Measurements from ENCODE around the gene FYN.
A peak's percentile ranks its signal among the peaks of the same experiment; 100 is the strongest.

The FYN gene

DNA sequence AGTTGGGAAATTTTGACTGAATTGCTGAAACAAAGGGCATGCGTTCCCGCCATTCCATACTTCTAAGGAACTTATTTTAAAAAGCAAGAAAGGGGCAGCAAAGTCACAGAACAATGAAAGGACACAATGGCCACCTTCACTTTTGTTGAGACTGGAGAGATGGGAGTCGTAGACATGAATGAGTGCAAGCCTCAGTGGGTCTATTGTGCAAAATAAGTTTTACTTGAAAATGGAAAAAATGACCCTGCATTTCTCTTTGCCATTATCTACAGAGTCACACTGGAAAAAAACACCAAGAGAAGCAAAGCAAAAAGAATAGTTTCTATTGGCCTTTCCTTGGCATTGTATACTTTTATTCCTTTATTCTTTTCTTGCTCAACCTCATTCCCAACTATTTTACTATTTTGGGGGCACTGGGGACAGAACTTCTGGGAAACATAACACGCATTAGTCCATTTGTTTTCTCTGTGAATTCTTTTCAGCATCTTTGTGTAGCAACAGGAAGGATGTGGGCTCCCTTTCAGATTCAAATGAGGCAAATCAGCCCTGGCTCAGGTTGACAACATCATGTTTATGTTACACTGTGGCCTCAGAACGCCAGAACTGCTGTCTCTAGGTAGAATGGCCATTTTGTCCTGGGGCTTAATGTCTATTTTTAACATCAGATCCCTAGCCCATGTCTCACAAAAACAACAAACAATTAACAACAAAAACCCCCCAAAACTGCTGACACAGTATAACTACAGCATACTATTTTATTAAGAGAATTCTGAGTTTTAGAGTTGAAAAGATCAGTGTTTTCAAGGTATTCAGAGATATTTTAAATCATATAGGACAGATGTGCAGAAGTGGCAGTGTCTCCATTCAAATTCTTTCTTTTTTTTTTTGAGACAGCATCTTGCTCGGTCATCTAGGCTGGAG is 122.2 kb downstream of the FYN start:
- TF ChIP-seq, protein P1, sequence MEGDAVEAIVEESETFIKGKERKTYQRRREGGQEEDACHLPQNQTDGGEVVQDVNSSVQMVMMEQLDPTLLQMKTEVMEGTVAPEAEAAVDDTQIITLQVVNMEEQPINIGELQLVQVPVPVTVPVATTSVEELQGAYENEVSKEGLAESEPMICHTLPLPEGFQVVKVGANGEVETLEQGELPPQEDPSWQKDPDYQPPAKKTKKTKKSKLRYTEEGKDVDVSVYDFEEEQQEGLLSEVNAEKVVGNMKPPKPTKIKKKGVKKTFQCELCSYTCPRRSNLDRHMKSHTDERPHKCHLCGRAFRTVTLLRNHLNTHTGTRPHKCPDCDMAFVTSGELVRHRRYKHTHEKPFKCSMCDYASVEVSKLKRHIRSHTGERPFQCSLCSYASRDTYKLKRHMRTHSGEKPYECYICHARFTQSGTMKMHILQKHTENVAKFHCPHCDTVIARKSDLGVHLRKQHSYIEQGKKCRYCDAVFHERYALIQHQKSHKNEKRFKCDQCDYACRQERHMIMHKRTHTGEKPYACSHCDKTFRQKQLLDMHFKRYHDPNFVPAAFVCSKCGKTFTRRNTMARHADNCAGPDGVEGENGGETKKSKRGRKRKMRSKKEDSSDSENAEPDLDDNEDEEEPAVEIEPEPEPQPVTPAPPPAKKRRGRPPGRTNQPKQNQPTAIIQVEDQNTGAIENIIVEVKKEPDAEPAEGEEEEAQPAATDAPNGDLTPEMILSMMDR (IDR thresholded peaks at IDR 0.05; ENCODE audit: extremely low read depth, insufficient read depth, missing control alignments) = no peak
- in situ Hi-C loops (cut with MboI; ENCODE audit: low pct_unique_long_range_greater_than_20kb, low sequenced_read_pairs, unreplicated experiment) = no loop called here
- peak; percentile 31 for DNase-seq (ENCODE audit: low spot score)

- TF ChIP-seq, protein P1 (IDR thresholded peaks at IDR 0.05; ENCODE audit: extremely low read depth, insufficient read depth, missing control alignments) = no peak
- in situ Hi-C loops (cut with MboI; ENCODE audit: low pct_unique_long_range_greater_than_20kb, low sequenced_read_pairs, unreplicated experiment) = no loop called here
- no peak for DNase-seq (ENCODE audit: low spot score)
These were observed 123.1 kb downstream of the FYN start for GRCh38 chr6:111750153-111750552.

DNA sequence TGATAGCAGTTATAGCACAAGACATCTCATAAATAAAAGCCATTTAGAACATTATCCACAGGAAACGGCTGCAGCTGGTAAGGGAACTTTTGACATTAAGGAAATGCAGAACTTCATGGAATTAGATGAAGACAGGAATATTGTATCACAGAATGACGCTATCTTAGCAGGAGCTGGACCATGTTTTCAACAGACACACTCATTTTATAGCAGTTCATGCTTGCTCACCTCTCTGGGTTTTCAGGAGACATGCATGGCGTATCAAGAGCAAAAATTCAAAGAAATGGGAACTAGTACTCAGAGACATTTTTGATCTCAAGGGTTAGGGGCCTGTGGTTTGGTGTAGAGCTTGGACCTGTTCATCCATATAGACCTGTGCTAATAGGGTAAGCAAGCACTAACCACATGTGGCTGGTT is 125.0 kb downstream of the FYN start:
- TF ChIP-seq, protein P1 (IDR thresholded peaks at IDR 0.05; ENCODE audit: extremely low read depth, insufficient read depth, missing control alignments) = no peak
- DNase-seq (ENCODE audit: low spot score) = no peak
- in situ Hi-C loops (cut with MboI; ENCODE audit: low pct_unique_long_range_greater_than_20kb, low sequenced_read_pairs, unreplicated experiment) = no loop called here

DNA sequence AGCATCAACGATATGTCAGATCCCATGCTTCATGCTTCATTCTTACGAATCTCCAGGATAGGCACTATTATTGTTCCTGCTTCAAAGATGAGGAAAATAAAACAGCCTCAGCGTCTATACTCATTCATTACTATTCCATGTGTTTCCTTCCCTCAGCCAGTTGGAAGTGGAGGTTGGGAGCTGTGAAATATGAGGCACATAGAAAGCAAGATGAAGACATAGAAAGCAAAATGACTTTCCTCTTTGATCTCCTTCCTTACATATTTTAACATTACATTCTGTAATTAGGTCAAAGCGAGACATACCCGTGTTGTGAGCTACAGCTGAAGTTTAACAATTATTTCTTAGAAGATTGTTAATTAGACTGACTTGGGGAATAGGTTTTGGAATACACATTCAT is 125.4 kb downstream of the FYN start:
- in situ Hi-C loops (cut with MboI; ENCODE audit: low pct_unique_long_range_greater_than_20kb, low sequenced_read_pairs, unreplicated experiment) = no loop called here
- no peak for DNase-seq (ENCODE audit: low spot score)
- TF ChIP-seq, protein P1 (IDR thresholded peaks at IDR 0.05; ENCODE audit: extremely low read depth, insufficient read depth, missing control alignments) = no peak

DNA sequence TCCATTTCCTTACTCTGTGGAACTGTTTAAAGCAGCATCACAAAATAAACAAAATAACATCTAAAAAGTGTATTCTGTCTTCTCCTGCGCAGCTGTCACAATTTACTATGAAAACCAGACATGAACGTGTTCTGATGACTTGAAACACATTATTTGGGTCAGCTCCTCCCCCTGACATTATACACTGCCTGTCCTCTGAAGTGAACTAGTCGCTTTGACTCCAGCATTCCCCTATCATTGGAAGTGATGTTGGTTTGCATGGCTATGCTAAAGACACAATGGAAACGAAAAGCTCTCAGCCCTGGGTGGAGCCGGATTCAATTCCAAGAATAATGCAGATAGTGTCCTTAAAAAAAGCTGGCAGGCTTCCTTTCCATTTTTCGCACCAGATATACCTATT is 125.9 kb downstream of the FYN start:
- in situ Hi-C loops (cut with MboI; ENCODE audit: low pct_unique_long_range_greater_than_20kb, low sequenced_read_pairs, unreplicated experiment) = no loop called here
- TF ChIP-seq, protein P1 (IDR thresholded peaks at IDR 0.05; ENCODE audit: extremely low read depth, insufficient read depth, missing control alignments) = no peak
- no peak for DNase-seq (ENCODE audit: low spot score)

GRCh38 chr6:111746983-111747382 is 126.3 kb downstream of the FYN start:
- no peak for DNase-seq (ENCODE audit: low spot score)
- in situ Hi-C loops (cut with MboI; ENCODE audit: low pct_unique_long_range_greater_than_20kb, low sequenced_read_pairs, unreplicated experiment) = no loop called here
- TF ChIP-seq, protein P1 (IDR thresholded peaks at IDR 0.05; ENCODE audit: extremely low read depth, insufficient read depth, missing control alignments) = no peak
